Activated T-cell treated with anti-CD3 and anti-CD28 coated beads, Interleukin-2, amount 50 U/mL, for 1 hour (primary cell): ENCODE data around the gene NBPF9.
"Not testable (repeated sequence)": the region's sequence is repeated elsewhere in the genome, so short reads cannot be mapped to it uniquely, and the experiment has no call there.

Experiments used
- DNase-seq: peaks from one replicate; pipeline ENCODE4 v3.0.0-alpha.2; 2020

The NBPF9 gene

GRCh38 chr1:149009761-149010160 lies 93.6 kb downstream of the NBPF9 start:
- DNase-seq, result not testable (repeated sequence)

GRCh38 chr1:149008769-149009168 lies 94.6 kb downstream of the NBPF9 start:
- DNase-seq, result not testable (repeated sequence)

- not testable (repeated sequence) for DNase-seq
Measured at GRCh38 chr1:149008326-149008725, 95.0 kb downstream of the NBPF9 start.
